Endothelial cell (in vitro differentiated cells): ENCODE results near the gene SLC26A2. TPM values are rescaled to one million over a fixed set of nuclear protein-coding genes. Genes with fewer than 3 reads are reported as not detected.

Experiments used
- DNase-seq: peaks from one replicate; pipeline ENCODE4 v3.0.0; 2021; ENCODE audit warnings: low spot score
- H3K27ac Mint-ChIP-seq: one replicate; pipeline ENCODE4 v1.8.0; 2021; ENCODE audit warnings: mixed read lengths, inconsistent platforms; ENCODE audit not compliant: unreplicated experiment
- H3K27me3 Mint-ChIP-seq: one replicate; pipeline ENCODE4 v1.8.0; 2021; ENCODE audit warnings: mild to moderate bottlenecking, moderate library complexity, mixed read lengths, inconsistent platforms; ENCODE audit not compliant: unreplicated experiment
- H3K36me3 Mint-ChIP-seq: one replicate; pipeline ENCODE4 v1.8.0; 2021; ENCODE audit warnings: mild to moderate bottlenecking, low read depth, mixed read lengths, inconsistent platforms; ENCODE audit not compliant: unreplicated experiment
- H3K4me1 Mint-ChIP-seq: one replicate; pipeline ENCODE4 v1.8.0; 2021; ENCODE audit warnings: mild to moderate bottlenecking, mixed read lengths, inconsistent platforms; ENCODE audit not compliant: unreplicated experiment
- H3K4me3 Mint-ChIP-seq: one replicate; pipeline ENCODE4 v1.8.0; 2021; ENCODE audit warnings: mild to moderate bottlenecking, mixed read lengths, inconsistent platforms; ENCODE audit not compliant: unreplicated experiment
- H3K9me3 Mint-ChIP-seq: one replicate; pipeline ENCODE4 v1.8.0; 2021; ENCODE audit warnings: mixed read lengths, inconsistent platforms; ENCODE audit not compliant: unreplicated experiment
- CTCF ChIP-seq: fragments of 200-600 bp; sonication (generic); IDR thresholded peaks from one replicate; pipeline ENCODE4 v1.5.0; 2021; ENCODE audit warnings: antibody characterized with exemption; ENCODE audit not compliant: unreplicated experiment
- total RNA-seq: library from RNA; stranded (reverse); fragmentation: NEBNext Ultra II Directional; extraction: Animal tissue kit (Norgen Biotek cat#: 25700); gene quantifications from one replicate; pipeline ENCODE4 v1.2.1, GENCODE V29; 2021; ENCODE audit not compliant: unreplicated experiment

SLC26A2 gene
- total RNA-seq, 1 donor from 2014 or later: 22.2 TPM

GRCh38 chr5:149999866-150000255 lies 39.3 kb downstream of the SLC26A2 start:
- TF ChIP-seq CTCF: no peak
- H3K4me1 Mint-ChIP-seq: peaks cover 38% of the 10 kb centered on the region

GRCh38 chr5:150000256-150000989 lies 39.9 kb downstream of the SLC26A2 start, which contains the start of the genes HMGXB3 and TIGD6:
Gene HMGXB3, plus strand, starts transcription at chr5:150000739. Its CDS starts 4,114 bp downstream, at chr5:150004853.
Gene TIGD6, minus strand, starts transcription at chr5:150000654. Its CDS starts 4,306 bp downstream, at chr5:149996348.
- peak; percentile 88 for DNase-seq
- Mint-ChIP-seq H3K36me3 (peaks cover 29% of the 10 kb centered on the region), H3K4me3 (peak within 1 kb of the TSS; percentile 97)

More at GRCh38 chr5:149999866-150000255, 39.3 kb downstream of the SLC26A2 start:
- Mint-ChIP-seq H3K4me3 (peak overlapping the region; percentile 97), H3K27me3 (peaks cover 10% of the 10 kb centered on the region), H3K36me3 (peaks cover 29% of the 10 kb centered on the region), H3K9me3 (no peaks in the 10 kb centered on the region), H3K27ac (peak overlapping the region; percentile 97)
- no peak for DNase-seq

GRCh38 chr5:150000990-150001659 lies 40.6 kb downstream of the SLC26A2 start:
- Mint-ChIP-seq H3K36me3 (peaks cover 22% of the 10 kb centered on the region), H3K9me3 (no peaks in the 10 kb centered on the region), H3K27ac (peak overlapping the region; percentile 90), H3K4me1 (peaks cover 36% of the 10 kb centered on the region), H3K4me3 (peak overlapping the region; percentile 93), H3K27me3 (peaks cover 8% of the 10 kb centered on the region)
- no peak for TF ChIP-seq CTCF
- peak; percentile 50 for DNase-seq

More at GRCh38 chr5:150000256-150000989, 39.9 kb downstream of the SLC26A2 start, which contains the start of the genes HMGXB3 and TIGD6:
- H3K27me3 Mint-ChIP-seq: peaks cover 10% of the 10 kb centered on the region
- TF ChIP-seq CTCF: no peak
- H3K27ac Mint-ChIP-seq: peak within 1 kb of the TSS; percentile 97
- H3K9me3 Mint-ChIP-seq: no peaks in the 10 kb centered on the region
- peaks cover 36% of the 10 kb centered on the region for H3K4me1 Mint-ChIP-seq

GRCh38 chr5:150001660-150002486 lies 41.3 kb downstream of the SLC26A2 start:
- H3K9me3 Mint-ChIP-seq: no peaks in the 10 kb centered on the region
- TF ChIP-seq CTCF: peak; percentile 75
- peak; percentile 38 for DNase-seq
- H3K27me3 Mint-ChIP-seq: peaks cover 8% of the 10 kb centered on the region
- H3K4me3 Mint-ChIP-seq: peak overlapping the region; percentile 93
- H3K4me1 Mint-ChIP-seq: peaks cover 36% of the 10 kb centered on the region
- H3K27ac Mint-ChIP-seq: peak overlapping the region; percentile 90
- peaks cover 19% of the 10 kb centered on the region for H3K36me3 Mint-ChIP-seq
